Esophagus muscularis mucosa (tissue), 3 donors: ENCODE measurements around the gene KPNA6.

ENCODE experiments used
- CTCF ChIP-seq, 3 experiments: fragments of 200-600 bp in 2 of 3; fragments of 450-650 bp in 1 of 3; sonication (generic) in 2 of 3; IDR thresholded peaks; one replicate each; pipeline ENCODE4 v1.5.1; 2017 to 2019; ENCODE audit warnings: antibody characterized with exemption in 3 of 3, mild to moderate bottlenecking in 2 of 3, moderate library complexity in 1 of 3
- POLR2A ChIP-seq: fragments of 450-650 bp; IDR thresholded peaks from one replicate; pipeline ENCODE4 v1.6.1; 2017; ENCODE audit warnings: antibody characterized with exemption, moderate library complexity, mild to moderate bottlenecking, low read depth

- TF ChIP-seq CTCF (IDR thresholded peaks at IDR 0.05) (no peak), POLR2A (no peak)
Observed at GRCh38 chr1:32181065-32181464, 73.2 kb downstream of the KPNA6 start.
